ENCODE data around the gene ELP5.

The ELP5 gene

DNA sequence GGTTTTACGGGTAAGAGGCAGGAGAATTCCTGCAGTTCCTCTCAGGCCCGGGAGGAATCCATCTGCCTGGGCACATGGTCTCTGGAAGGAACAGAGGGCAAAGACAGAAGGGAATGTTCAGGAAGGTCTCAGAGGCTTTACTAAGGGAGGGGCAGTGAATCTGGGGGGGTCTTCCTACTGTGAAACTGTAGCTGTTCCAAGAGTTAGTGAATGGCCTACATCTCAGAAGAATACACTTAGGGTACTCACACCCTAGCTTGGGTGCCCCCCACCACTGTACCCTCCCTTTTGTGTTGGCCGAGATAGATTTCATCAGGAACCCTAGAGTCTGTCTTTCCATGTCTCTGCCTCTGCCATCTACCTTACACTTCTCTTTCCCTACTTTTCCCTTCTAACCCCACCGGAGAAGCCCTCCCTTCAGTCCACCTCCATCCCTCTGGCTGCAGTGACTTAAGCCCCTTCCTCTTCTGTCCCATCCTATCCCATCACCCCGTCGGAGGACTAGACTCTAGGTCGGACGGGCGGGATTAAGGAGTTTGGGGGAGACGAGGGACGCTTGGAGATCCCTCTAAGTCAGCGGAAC is 32.7 kb upstream of the ELP5 start:
- DNase-seq = no peak

DNA sequence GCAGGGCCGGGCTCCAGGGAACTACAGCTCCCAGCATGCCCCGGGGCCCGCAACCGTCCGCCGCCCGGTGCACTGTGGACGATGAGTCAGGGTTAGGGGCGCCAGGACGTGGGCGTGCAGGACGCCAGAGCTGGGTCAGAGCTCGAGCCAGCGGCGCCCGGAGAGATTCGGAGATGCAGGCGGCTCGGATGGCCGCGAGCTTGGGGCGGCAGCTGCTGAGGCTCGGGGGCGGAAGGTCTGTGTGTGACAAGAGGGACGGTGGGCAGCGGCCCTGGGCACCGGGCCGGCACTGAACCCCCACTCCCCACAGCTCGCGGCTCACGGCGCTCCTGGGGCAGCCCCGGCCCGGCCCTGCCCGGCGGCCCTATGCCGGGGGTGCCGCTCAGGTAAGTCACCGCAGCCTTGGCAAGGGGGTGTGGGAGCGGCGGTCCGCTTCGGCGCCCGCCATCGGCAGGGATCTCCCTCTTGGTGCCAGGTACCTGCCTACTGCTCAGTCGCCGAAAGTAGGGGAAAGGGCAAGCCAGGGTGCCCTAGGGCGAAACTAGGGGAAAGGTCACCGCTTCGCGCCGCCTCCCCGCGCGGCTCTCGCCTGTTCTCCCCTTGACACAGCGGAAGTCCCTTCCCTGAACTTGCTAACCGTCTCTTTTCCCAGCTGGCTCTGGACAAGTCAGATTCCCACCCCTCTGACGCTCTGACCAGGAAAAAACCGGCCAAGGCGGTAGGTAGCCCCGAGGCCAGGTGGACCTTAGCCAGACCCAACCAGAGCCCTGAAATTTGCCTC is 32.0 kb upstream of the ELP5 start, which contains the start of the genes ACADVL and DLG4:
ACADVL (plus strand) TSS at position 127 of the 781 bp plus-strand sequence; CDS start at position 174, 47 bp downstream.
DLG4 (minus strand) TSS at position 25 of the 781 bp plus-strand sequence.
- peak; percentile 83 for DNase-seq

DNA sequence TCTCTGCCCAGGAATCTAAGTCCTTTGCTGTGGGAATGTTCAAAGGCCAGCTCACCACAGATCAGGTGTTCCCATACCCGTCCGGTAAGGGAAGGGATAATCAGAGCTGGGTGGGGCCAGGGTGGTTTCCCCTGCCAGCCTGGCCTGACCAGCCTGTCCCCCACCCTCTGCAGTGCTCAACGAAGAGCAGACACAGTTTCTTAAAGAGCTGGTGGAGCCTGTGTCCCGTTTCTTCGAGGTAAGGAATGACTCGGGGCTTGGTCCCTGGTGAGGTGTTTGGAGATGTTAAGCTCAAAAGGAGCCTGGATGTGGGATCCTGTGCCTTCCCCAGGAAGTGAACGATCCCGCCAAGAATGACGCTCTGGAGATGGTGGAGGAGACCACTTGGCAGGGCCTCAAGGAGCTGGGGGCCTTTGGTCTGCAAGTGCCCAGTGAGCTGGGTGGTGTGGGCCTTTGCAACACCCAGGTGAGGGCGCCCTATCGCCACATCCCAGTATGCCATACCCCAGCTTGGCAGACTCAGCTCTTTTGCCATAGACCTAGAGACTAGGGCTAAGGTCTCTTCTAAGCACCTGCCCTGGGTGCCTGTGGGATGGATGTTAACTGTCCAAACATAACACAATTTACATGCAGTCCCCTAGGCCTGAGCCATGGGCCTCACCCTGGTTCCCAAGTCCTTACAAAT is 31.3 kb upstream of the ELP5 start:
- DNase-seq = peak; percentile 52

- no peak for DNase-seq
Observed at GRCh38 chr17:7221278-7222092, 30.5 kb upstream of the ELP5 start.

- DNase-seq = no peak
Observed at GRCh38 chr17:7222093-7222971, 29.7 kb upstream of the ELP5 start.

GRCh38 chr17:7222972-7223292 is 29.1 kb upstream of the ELP5 start:
- no peak for DNase-seq

- no peak for DNase-seq
Observed at GRCh38 chr17:7223375-7223774, 28.6 kb upstream of the ELP5 start.

GRCh38 chr17:7224110-7224509 is 27.9 kb upstream of the ELP5 start:
- DNase-seq = no peak

GRCh38 chr17:7224661-7225111 is 27.3 kb upstream of the ELP5 start:
- no peak for DNase-seq

GRCh38 chr17:7225711-7226331 is 26.2 kb upstream of the ELP5 start:
- DNase-seq = no peak

- DNase-seq = no peak
Observed at GRCh38 chr17:7226721-7227710, 25.0 kb upstream of the ELP5 start.

DNA sequence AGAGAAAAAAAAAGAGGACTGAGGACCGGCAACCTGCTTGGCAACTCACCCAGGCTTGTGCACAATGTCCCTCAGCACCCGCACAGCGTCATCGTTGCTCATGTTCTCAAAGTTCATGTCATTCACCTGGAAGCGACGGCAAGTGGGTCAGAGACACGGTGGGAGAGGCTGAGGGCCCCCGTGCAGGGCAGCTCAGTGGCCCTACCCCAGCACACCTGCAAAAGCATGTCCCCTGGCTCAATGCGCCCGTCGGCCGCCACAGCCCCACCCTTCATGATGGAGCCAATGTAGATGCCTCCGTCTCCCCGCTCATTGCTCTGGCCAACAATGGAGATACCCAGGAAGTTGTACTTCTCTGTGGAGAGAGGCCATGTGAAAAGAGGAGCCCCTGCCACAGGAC is 23.1 kb upstream of the ELP5 start:
- no peak for DNase-seq

DNA sequence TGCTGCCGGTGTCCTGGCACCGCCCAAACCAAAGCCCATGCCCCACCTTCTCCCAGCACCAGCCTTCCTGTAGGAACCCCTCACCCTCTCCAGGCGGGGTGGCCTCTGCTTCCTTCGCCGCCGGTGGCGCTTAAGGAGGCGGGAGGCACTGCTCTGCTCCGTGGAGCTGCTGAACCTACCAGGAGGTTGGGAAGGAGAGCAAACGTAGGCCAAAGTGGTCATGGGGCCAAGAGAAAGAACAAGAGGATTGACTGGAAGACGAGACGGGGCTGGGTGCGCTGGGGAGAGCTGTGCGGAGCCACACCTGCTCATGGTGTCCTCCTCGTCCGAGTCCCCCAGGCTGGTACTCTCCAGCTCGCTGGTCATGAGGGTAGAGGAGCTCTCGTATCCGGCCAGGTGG is 22.5 kb upstream of the ELP5 start:
- DNase-seq = no peak

GRCh38 chr17:7232114-7232513 is 19.9 kb upstream of the ELP5 start:
- DNase-seq = no peak

DNA sequence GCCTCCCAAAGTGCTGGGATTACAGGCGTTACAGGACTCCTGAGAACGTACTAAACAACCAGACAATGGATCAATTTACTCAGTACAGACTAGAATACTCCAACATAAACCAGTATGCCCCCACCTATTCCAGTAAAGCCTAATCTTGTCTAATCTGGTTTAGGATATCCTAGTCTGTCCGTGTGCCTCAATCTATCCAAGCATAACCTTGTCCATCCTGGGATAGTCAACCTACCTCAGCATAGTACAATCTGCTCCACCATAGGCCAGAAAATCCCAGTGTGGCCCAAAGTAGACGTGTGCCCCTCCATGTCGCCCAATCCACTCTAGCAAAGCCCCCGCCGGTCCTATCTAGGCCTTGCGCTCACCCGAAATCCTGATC is 18.3 kb upstream of the ELP5 start:
- DNase-seq = no peak

GRCh38 chr17:7234083-7234951 is 17.7 kb upstream of the ELP5 start, which contains the start of gene DVL2:
TSS of gene DVL2 (minus strand) at chr17:7234517. CDS start at chr17:7234262, 255 bp downstream.
- DNase-seq = peak; percentile 93

DNA sequence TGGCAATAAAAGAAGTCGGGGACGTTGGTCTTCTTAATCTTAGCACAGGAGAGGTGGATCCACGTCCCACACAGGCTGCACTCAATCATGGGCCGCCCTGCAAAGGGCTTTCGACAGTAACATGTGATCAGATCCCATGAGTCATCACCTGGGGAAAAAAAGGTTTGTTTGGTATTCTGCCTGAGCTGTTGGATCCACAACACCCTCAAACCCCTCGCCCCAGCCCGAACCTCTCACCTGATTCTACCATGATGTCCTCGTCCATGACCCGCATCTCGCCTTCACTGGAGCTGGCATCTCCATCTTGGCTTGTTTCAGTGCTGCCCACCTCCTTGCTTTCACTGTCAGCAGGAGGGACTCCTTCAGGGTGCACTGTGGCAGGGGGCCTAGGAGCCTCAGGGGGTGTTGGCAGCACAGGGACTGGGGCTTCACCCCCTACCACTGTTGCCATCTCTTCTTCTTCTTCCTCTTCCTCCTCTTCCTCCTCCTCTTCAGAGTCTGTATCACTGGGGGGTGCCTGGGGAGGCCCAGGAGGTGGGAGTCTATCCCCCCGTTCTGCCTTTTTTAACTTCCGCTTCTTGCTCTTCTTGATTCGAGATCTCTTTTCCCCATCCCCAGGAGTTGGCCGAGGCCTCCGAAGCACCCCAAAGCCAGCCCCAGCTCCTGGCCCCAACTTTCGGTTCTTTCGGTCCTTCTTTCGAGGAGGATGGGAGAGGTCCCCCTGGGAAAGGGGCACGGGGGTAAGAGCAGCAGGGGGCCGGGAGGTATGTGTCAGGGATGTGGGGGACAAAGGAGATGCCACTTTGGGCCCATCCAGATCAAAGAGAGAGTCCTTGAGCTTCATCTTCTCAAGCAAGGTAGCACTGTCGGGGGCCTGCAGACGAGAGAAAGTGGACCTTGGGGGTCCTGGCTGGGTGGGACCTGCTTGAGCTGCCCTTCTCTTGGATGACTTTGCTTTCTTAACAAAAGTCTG is 16.0 kb upstream of the ELP5 start:
- DNase-seq = no peak

DNA sequence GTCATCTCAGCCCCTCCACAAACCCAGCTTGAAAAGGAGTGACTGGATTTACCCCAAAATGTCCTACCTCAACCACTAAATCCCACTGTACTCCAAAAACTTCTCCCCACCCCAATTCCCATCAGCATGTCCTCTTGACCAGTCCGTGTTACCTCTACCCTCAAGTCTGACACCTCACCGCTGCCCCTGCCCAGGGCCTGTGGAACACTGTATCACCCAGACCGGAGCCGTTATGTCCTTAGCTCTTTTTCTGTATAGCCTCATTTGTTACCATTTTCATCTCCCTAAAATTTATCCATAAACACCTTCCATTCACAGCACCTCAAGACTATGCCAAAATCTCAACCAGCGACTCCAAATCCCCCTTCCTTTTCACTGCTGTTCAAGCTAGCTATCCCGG is 15.2 kb upstream of the ELP5 start:
- DNase-seq = no peak

Measured in activated CD4-positive, CD25-positive, alpha-beta regulatory T cell treated with anti-CD3 and anti-CD28 coated beads, Interleukin-2, amount 50 U/mL, for 72 hours (primary cell).